ENCODE measurements around the gene AK4.
A peak's percentile ranks its signal among the peaks of the same experiment; 100 is the strongest.
"Not testable (repeated sequence)": the region's sequence is repeated elsewhere in the genome, so short reads cannot be mapped to it uniquely, and the experiment has no call there.

DNA sequence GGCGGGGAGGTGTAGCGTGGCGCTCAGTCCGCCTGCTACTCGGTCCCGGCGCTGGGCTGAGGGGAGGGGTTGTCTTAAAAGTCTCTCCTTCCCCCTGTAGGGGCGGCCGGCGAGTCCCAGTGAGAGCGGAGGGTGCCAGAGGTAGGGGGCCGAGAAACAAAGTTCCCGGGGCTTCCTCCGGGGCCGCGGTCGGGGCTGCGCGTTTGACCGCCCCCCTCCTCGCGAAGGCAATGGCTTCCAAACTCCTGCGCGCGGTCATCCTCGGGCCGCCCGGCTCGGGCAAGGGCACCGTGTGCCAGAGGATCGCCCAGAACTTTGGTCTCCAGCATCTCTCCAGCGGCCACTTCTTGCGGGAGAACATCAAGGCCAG is at the start of gene AK4:
- TF ChIP-seq MYBL2 (CRISPR knock-in tag; IDR thresholded peaks at IDR 0.05); FOXP1 (CRISPR knock-in tag; IDR thresholded peaks at IDR 0.05; ENCODE audit: borderline replicate concordance); GABPB1 (CRISPR knock-in tag; IDR thresholded peaks at IDR 0.05); MXD4 (CRISPR knock-in tag; IDR thresholded peaks at IDR 0.05; ENCODE audit: borderline replicate concordance); RORB (CRISPR knock-in tag; IDR thresholded peaks at IDR 0.05); RELA (CRISPR knock-in tag; IDR thresholded peaks at IDR 0.05; ENCODE audit: borderline replicate concordance); IRF2 (CRISPR knock-in tag; IDR thresholded peaks at IDR 0.05; ENCODE audit: borderline replicate concordance, low read depth); ATF6 (CRISPR knock-in tag; IDR thresholded peaks at IDR 0.05); ELF4 (CRISPR knock-in tag; IDR thresholded peaks at IDR 0.05; ENCODE audit: low read depth): not testable (repeated sequence)
- TF ChIP-seq, protein P1, sequence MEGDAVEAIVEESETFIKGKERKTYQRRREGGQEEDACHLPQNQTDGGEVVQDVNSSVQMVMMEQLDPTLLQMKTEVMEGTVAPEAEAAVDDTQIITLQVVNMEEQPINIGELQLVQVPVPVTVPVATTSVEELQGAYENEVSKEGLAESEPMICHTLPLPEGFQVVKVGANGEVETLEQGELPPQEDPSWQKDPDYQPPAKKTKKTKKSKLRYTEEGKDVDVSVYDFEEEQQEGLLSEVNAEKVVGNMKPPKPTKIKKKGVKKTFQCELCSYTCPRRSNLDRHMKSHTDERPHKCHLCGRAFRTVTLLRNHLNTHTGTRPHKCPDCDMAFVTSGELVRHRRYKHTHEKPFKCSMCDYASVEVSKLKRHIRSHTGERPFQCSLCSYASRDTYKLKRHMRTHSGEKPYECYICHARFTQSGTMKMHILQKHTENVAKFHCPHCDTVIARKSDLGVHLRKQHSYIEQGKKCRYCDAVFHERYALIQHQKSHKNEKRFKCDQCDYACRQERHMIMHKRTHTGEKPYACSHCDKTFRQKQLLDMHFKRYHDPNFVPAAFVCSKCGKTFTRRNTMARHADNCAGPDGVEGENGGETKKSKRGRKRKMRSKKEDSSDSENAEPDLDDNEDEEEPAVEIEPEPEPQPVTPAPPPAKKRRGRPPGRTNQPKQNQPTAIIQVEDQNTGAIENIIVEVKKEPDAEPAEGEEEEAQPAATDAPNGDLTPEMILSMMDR (IDR thresholded peaks at IDR 0.05), result not testable (repeated sequence)
- peak; percentile 49 for TF ChIP-seq MAX (CRISPR knock-in tag; IDR thresholded peaks at IDR 0.05)
